ENCODE results near the gene ATP8A2. TPM values are rescaled to one million over a fixed set of nuclear protein-coding genes. Genes with fewer than 3 reads are reported as not detected.
"Not testable (repeated sequence)": the region's sequence is repeated elsewhere in the genome, so short reads cannot be mapped to it uniquely, and the experiment has no call there.

Gene ATP8A2
- total and polyA plus RNA-seq, 10 of the 15 experiments (the other 5 are each of a cell fraction or from before 2014, with no cell fraction given): 0.01 to 0.04 (median 0.04) TPM; not detected in 7

DNA sequence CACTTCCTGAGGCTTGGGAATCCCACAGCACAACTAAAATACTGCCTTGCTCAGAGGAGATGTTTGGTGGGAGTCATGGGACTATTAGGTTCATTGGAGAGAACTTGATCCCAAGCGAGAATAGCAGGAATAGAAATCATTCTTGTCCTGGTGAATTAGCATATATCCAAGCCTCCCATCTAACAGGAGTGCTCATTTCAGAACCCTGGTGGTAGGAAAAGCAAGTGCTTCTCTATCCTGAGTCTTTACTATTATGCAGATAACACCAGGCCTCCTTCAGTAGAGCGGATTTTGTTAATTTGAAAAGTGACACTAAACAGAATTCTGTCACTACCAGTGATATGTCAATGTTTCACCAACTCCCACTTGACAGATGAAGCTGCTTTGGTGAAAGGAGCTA lies 199.5 kb downstream of the ATP8A2 start:
- no peak for TF ChIP-seq NBN (IDR thresholded peaks at IDR 0.05)
- no peak for TF ChIP-seq ZBTB33 (IDR thresholded peaks at IDR 0.05)
- no peak for TF ChIP-seq RCOR1 (conservative IDR thresholded peaks at IDR 0.05; ENCODE audit: low read depth, low read length)
- Histone ChIP-seq H3K9me3 (replicated peaks; ENCODE audit: control insufficient read depth, insufficient read depth, low read length) (no peaks in the 10 kb centered on the region), H3K36me3 (ENCODE audit: control insufficient read depth in 2 of 2, insufficient read depth in 2 of 2, low read length in 1 of 2) (no peaks in the 10 kb centered on the region), H3K27me3 (replicated peaks in 1 of 2; ENCODE audit: control insufficient read depth in 2 of 2, insufficient read depth in 2 of 2, low read length in 1 of 2) (peaks cover 0 to 4% of the 10 kb centered on the region in 2 experiments; a peak in 1 of 4 replicates), H3K4me1 (ENCODE audit: control insufficient read depth, insufficient read depth, low read length) (no peaks in the 10 kb centered on the region), H2AFZ (ENCODE audit: control insufficient read depth, low read depth, low read length) (no peak overlapping the region), H3K79me2 (ENCODE audit: control insufficient read depth, insufficient read depth, low read length) (no peaks in the 10 kb centered on the region), H4K20me1 (ENCODE audit: control insufficient read depth, insufficient read depth) (no peaks in the 10 kb centered on the region), H3K27ac (ENCODE audit: control insufficient read depth, insufficient read depth) (no peak overlapping the region), H3K4me3 (no peak overlapping the region), H3K4me2 (ENCODE audit: control insufficient read depth, insufficient read depth) (no peak overlapping the region), H3K9ac (ENCODE audit: control insufficient read depth, insufficient read depth, low read length) (no peak overlapping the region)
- 53% methylated on average over 2 of the region's 2 CpGs for WGBS (ENCODE audit: insufficient coverage, insufficient replicate concordance, low lambda C conversion rate, missing lambda C conversion rate)
- CTCF ChIA-PET: no interaction called here
- POLR2A ChIA-PET: no interaction called here
- ATAC-seq: no peak
- SMC1A ChIA-PET (ENCODE audit: uncharacterized antibody, unreplicated experiment): interaction anchor here (1.0 kb wide), 1 partner anchor 504 kb away, joined by 3 read pairs; no protein-coding TSS in a partner anchor
- in situ Hi-C loops (cut with MboI) (loop anchor here (5.0 kb wide), 1 partner anchor 491 kb away; no protein-coding TSS in a partner anchor), intact Hi-C loops (cut with micrococcal nuclease; ENCODE audit: unreplicated experiment) (loop anchor here (5.0 kb wide), 1 partner anchor 1126 kb away; no protein-coding TSS in a partner anchor)
- FAIRE-seq: no peak
- RAD21 ChIA-PET (ENCODE audit: unreplicated experiment): no interaction called here
- BruUV-seq (replicated peaks): no TSS peak
- no peak for DNase-seq (ENCODE audit: low read depth, low spot score)

DNA sequence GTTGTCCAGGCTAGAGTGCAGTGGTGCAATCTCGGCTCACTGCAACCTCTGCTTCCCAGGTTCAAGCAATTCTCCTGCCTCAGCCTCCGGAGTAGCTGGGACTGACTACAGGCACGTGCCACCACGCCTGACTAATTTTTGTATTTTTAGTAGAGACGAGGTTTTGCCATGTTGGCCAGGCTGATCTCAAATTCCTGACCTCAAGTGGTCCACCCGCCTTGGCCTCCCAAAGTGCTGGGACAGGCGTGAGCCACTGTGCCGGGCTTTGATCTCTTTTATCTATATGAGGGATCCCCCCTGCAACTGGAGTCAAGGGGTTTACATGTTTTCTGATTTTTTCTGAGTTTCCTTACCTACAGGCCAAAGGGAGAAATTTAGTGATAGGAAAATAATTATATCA lies 200.4 kb downstream of the ATP8A2 start:
- WGBS (ENCODE audit: insufficient coverage, insufficient replicate concordance, low lambda C conversion rate, missing lambda C conversion rate): 11% methylated on average over 8 of the region's 8 CpGs
- H3K36me3 ChIP-seq (ENCODE audit: control insufficient read depth in 2 of 2, insufficient read depth in 2 of 2, low read length in 1 of 2); FAIRE-seq; H3K4me2 ChIP-seq (ENCODE audit: control insufficient read depth, insufficient read depth); H3K4me1 ChIP-seq (ENCODE audit: control insufficient read depth, insufficient read depth, low read length); H3K9ac ChIP-seq (ENCODE audit: control insufficient read depth, insufficient read depth, low read length); H3K4me3 ChIP-seq; H3K27ac ChIP-seq (ENCODE audit: control insufficient read depth, insufficient read depth); DNase-seq (ENCODE audit: low read depth, low spot score); H2AFZ ChIP-seq (ENCODE audit: control insufficient read depth, low read depth, low read length); POLR2A ChIA-PET; H3K9me3 ChIP-seq (replicated peaks; ENCODE audit: control insufficient read depth, insufficient read depth, low read length); BruUV-seq (replicated peaks); RAD21 ChIA-PET (ENCODE audit: unreplicated experiment); H3K79me2 ChIP-seq (ENCODE audit: control insufficient read depth, insufficient read depth, low read length); H3K27me3 ChIP-seq (replicated peaks in 1 of 2; ENCODE audit: control insufficient read depth in 2 of 2, insufficient read depth in 2 of 2, low read length in 1 of 2); H4K20me1 ChIP-seq (ENCODE audit: control insufficient read depth, insufficient read depth); SMC1A ChIA-PET (ENCODE audit: uncharacterized antibody, unreplicated experiment); ATAC-seq: not testable (repeated sequence)
- 0 out of 4 replicates have a peak, but pooled peaks of 1 of the 2 experiments have one; percentile 12 for TF ChIP-seq BHLHE40 (IDR thresholded peaks at IDR 0.05; ENCODE audit: borderline replicate concordance in 1 of 2, low read depth in 2 of 2, low read length in 1 of 2)
- CTCF ChIA-PET: interaction anchor here (0.6 kb wide), 1 partner anchor 144 kb away, joined by 3 read pairs; no protein-coding TSS in a partner anchor
- intact Hi-C loops (cut with micrococcal nuclease; ENCODE audit: unreplicated experiment) (loop anchor here (5.0 kb wide), 1 partner anchor 1125 kb away; no protein-coding TSS in a partner anchor), in situ Hi-C loops (cut with MboI) (loop anchor here (5.0 kb wide), 1 partner anchor 490 kb away; no protein-coding TSS in a partner anchor)

All from GM12878 (cell line).